ENCODE data around the gene OR8H3.
"Not testable (repeated sequence)": the region's sequence is repeated elsewhere in the genome, so short reads cannot be mapped to it uniquely, and the experiment has no call there.

The OR8H3 gene, protein sequence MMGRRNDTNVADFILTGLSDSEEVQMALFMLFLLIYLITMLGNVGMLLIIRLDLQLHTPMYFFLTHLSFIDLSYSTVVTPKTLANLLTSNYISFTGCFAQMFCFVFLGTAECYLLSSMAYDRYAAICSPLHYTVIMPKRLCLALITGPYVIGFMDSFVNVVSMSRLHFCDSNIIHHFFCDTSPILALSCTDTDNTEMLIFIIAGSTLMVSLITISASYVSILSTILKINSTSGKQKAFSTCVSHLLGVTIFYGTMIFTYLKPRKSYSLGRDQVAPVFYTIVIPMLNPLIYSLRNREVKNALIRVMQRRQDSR

DNA sequence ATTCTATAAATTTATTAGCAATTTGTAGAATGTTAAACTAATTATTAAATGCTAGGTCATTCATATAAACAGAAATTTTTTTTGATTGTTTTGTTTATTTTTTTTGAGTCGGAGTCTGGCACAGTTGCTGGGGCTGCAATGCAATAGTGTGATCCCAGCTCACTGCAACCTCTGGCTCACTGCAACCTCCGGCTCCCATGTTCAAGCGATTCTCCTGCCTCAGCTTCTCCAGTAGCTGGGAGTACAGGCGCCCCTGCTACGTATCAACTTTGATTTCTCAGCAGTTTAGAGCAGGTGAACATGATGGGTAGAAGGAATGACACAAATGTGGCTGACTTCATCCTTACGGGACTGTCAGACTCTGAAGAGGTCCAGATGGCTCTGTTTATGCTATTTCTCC is at the start of gene OR8H3:
Gene OR8H3 (plus strand): TSS at position 301 of the 400 bp plus-strand sequence. CDS start 0 bp downstream, at position 301.
- DNase-seq = no peak

DNA sequence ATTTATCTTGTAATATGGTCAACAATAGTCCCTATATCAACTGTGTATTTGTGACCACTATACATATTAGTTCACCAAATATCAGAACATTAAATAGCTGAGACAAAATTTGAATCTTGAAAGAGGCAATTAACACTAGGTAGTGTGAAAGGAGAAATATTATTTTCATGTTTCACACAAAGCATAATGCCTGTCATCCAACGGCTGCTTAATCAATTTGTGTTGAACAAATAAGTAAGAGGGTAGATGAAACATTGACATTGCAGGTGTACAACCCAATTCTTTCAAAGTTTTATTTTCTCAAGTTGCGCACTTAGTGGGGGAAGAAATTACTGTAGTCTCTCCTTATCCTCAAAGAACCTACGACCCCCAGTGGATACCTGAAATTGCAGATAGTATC is 32.5 kb upstream of the OR8H3 start:
- DNase-seq = no peak

DNA sequence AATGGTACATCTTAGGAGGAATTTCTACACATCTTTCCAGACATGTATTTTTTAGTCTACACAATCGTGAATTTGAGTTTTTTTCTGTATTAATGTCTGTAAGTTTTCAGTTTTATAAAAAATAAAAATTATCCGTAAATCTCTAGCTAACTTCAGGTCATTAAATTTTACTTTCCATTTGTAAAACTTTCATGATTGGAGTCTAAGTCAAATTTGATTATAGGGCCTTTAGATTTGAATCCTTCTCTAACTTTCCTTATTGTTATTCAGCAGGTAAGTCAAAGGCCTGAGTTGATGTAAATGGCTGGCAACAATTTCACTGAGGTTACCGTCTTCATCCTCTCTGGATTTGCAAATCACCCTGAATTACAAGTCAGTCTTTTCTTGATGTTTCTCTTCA is 29.2 kb upstream of the OR8H3 start, which contains the start of gene OR8I2:
Gene OR8I2 (plus strand): TSS at position 301 of the 400 bp plus-strand sequence. CDS start 0 bp downstream, at position 301.
- DNase-seq = no peak

DNA sequence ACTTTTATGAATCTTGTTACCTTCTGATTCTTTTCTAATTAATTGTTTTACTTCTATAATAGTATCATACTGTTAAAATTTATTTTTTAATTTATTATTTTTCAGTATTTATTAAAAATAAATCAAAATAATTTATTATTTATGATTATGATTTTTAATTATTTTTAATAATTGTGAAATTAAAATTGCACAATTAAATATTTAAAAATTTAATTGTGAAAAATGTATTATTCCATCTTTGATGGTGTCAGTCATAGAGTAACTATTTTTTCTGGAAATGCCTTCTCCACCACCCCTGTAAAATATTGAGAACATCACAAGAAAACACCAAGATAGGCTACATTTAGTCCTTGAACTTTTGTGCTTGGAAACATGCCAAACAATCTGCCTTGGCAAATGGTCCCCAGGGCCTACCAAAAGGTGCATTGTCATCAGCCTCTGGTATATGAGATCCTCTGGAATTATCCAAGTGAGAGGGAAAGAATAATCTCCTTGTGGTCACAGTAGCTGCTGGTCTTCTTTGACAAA is 18.9 kb upstream of the OR8H3 start, which contains the start of gene OR8H2:
Gene OR8H2 (plus strand): TSS at position 478 of the 528 bp plus-strand sequence. CDS start 1,356 bp downstream, outside the sequence.
- no peak for DNase-seq

DNA sequence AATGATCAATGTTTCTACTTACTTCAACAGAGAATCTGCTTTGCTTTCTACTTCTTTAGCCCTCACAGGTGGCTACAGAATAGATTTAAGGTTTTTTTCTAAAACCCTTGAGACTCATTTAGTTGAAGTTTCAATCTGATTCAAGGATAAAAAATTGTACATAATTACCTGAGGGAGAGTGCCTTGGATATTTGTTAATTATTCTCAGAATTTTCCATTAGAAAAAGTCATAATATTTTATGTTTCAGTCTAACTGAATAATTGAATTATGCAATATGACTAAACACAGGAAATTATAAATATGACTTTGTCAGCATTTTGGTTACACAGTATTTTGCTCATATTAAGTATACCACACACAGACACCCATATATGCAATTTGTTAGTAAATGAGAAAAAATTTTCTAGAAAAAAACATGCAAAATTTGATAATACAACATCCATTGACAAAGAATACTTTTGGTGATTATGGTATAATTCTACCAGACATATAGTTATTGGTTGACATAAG is 18.0 kb downstream of the OR8H3 start, which contains the start of gene OR8J3:
Gene OR8J3 (minus strand): TSS at position 51 of the 511 bp plus-strand sequence. CDS start 2,483 bp downstream, outside the sequence.
- no peak for DNase-seq

DNA sequence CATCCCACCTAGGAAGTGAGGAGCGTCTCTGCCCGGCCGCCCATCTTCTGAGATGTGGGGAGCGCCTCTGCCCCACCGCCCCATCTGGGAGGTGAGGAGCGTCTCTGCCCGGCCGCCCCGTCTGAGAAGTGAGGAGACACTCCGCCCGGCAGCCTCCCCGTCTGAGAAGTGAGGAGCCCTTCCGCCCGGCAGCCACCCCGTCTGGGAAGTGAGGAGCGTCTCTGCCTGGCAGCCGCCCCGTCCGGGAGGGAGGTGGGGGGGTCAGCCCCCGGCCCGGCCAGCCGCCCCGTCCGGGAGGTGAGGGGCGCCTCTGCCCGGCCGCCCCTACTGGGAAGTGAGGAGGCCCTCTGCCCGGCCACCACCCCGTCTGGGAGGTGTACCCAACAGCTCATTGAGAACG is 21.5 kb downstream of the OR8H3 start:
- DNase-seq = not testable (repeated sequence)

DNA sequence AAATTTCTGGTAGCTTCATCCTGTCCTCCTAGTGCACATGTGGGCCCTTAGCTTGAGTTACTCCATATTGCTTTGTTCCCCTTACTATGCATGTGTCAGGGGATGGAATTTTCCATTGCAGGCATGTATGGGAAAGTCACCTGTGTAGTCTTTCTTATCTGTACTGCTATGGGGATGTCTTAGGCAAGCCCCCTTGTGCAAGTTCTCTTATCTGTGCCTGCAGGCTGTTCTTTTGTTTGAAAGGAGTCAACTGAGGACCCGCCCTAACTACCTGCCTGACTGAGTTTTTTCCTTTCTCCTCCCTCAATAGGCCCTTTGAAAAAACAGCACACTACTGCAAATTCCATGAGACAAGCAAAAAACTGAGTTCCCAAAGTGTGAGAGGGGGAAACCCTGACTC is 29.2 kb downstream of the OR8H3 start:
- DNase-seq = no peak

DNA sequence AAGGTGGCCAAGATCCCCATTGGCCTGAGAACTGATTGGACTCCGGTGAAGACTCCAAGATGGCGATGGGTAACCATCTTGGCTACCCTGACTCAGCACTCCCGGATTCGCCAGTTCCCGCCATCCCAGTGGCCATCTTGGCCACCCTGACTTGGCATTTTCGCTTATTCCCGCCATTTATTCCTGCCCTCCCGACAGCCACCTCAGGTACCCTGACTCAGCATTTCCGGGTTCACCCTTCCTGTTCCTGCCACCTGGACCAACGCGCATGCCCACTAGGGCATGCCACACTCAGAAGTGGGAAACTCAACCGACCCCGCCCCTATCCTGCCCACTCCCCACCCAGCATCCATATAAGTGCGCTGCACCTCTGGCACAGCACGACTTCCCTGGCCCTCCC is 30.2 kb downstream of the OR8H3 start:
- DNase-seq = no peak

DNA sequence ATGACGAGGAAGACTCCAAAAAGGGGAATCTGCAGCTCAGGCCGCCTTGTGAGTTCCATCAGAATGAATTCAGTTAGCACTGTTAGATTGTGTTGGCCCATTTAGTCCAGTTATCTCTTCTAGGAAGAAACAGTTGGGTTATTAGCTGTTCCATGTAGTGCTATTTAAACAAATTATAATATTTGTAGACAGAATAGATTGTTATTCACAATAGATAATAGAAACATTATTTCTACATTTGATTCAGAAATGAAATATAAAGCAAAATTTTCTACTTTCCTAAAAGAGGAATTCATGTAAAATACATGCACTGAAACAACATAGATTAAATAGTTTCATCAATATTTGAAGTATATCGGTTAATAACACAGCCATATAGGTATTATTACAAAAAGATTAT is 38.0 kb downstream of the OR8H3 start, which contains the start of gene OR8K5:
Gene OR8K5 (minus strand): TSS at position 101 of the 400 bp plus-strand sequence. CDS start 0 bp downstream, at position 101.
- no peak for DNase-seq

DNA sequence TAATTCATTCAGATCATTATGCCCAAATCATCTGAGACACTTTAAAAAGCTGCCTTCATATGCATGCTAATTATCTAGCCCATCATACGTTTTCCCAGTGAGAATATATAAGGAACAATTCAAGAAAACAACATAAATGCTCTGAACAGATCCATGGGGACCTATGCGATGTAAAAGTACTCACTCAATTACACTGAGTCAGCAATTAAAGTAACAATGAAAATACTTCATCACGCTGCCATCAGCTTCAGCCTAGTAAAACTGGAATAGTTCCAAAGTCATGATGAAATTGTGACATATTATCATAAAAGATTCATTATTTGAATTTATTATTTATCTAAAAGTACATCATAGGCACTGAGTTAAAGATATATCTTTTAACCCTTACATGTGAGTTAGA is 41.6 kb downstream of the OR8H3 start:
- DNase-seq = no peak

DNA sequence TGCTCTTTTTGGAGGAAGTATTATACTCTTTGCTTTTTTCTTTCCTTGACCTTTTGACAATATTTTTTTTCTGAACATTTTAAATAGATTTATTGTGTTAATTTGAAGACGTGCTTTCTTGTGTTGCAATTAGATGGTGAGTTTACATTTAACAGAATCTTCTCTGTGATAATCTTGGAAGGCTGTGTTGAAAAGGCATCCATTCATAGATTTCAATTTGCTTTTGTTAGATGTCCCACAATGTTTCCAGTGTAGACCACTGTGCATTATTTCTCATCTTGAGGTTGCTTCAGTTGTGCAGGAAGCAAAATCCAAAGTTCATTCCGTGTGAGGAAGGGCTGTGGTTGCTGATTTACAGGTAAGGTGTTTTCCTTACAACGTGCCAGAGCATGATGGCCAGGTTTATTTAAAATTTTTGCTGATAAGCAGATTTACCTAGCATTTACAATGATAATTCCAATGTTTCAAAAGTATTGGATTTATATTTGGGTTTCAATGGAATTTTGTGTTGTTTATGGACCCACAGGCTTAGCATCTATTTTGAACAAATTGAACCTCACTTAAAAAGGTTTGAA is 50.2 kb downstream of the OR8H3 start:
- DNase-seq = no peak

Data from NCI-H2227 treated with DMSO at 0.1 percent for 48 hours (cell line).